ENCODE results near the gene MAP4. TPM values are rescaled to one million over a fixed set of nuclear protein-coding genes. Genes with fewer than 3 reads are reported as not detected.

The MAP4 gene
- total and polyA plus RNA-seq, 2 of the 13 experiments (the other 11 are each of a cell fraction or from before 2014, with no cell fraction given) = 33.1 to 38.7 TPM

GRCh38 chr3:47848599-47849117, 167.6 kb downstream of the MAP4 start (continued):
- TF ChIP-seq IRF1 (CRISPR knock-in tag; IDR thresholded peaks at IDR 0.05; ENCODE audit: low read depth) = no peak
- no peak for TF ChIP-seq ZNF891 (CRISPR knock-in tag; IDR thresholded peaks at IDR 0.05)
- no peak for TF ChIP-seq RFX1 (IDR thresholded peaks at IDR 0.05)
- peak; percentile 19 for TF ChIP-seq RBM39 (IDR thresholded peaks at IDR 0.05; ENCODE audit: low read depth, low read length, poor library complexity, severe bottlenecking)
- TF ChIP-seq NR0B2 (CRISPR knock-in tag; IDR thresholded peaks at IDR 0.05) = no peak
- no peak for TF ChIP-seq RBAK (CRISPR knock-in tag; IDR thresholded peaks at IDR 0.05)
- TF ChIP-seq AGO2 (optimal IDR thresholded peaks at IDR 0.05; ENCODE audit: low read depth, low read length) = peak; percentile 83
- no peak for TF ChIP-seq BCLAF1 (IDR thresholded peaks at IDR 0.05)
- TF ChIP-seq MEIS1 (CRISPR knock-in tag; IDR thresholded peaks at IDR 0.05; ENCODE audit: borderline replicate concordance) = no peak
- no peak for TF ChIP-seq PPARG (CRISPR knock-in tag; conservative IDR thresholded peaks at IDR 0.05)
- no peak for TF ChIP-seq SOX5 (CRISPR knock-in tag; IDR thresholded peaks at IDR 0.05; ENCODE audit: borderline replicate concordance)
- TF ChIP-seq ZNF672 (CRISPR knock-in tag; IDR thresholded peaks at IDR 0.05) = no peak
- no peak for TF ChIP-seq POGK (CRISPR knock-in tag; conservative IDR thresholded peaks at IDR 0.05)
- TF ChIP-seq MIXL1 (CRISPR knock-in tag; IDR thresholded peaks at IDR 0.05) = no peak
- TF ChIP-seq ZNF264 (CRISPR knock-in tag; IDR thresholded peaks at IDR 0.05) = no peak
- TF ChIP-seq POLR2G (IDR thresholded peaks at IDR 0.05; ENCODE audit: low read depth, low read length) = peak; percentile 28; the same call in 1 of the 2 replicates
- no peak for TF ChIP-seq MAZ (IDR thresholded peaks at IDR 0.05; ENCODE audit: borderline replicate concordance, low read depth, low read length)
- TF ChIP-seq MAZ (CRISPR knock-in tag; IDR thresholded peaks at IDR 0.05; ENCODE audit: low read depth) = no peak
- TF ChIP-seq PCBP2 (optimal IDR thresholded peaks at IDR 0.05; ENCODE audit: low read depth, low read length, poor library complexity, severe bottlenecking) = no peak
